ENCODE measurements around the gene CEP112.
"Not testable (repeated sequence)": the region's sequence is repeated elsewhere in the genome, so short reads cannot be mapped to it uniquely, and the experiment has no call there.

Gene CEP112

DNA sequence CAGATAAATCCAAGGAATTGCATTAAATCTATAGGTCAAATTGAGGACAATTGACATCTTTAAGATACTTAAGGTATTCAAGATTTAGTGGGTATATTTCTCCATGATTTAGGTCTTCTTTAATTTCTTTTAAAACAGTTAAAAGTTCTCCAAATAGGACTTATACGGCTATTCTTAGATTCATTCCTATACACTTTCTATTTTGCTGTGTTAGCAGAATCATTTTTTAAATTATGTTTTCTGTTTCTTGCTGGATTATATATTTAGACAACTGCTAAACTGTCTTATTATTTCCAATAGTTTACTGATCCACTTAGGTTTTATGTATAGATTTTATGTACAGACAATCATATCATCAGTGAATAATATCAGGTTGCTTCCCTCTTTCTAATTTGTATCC is 404.4 kb downstream of the CEP112 start:
- DNase-seq (ENCODE audit: extremely low spot score) = no peak
- TF ChIP-seq ARNT (IDR thresholded peaks at IDR 0.05) (no peak), ZNF384 (IDR thresholded peaks at IDR 0.05) (no peak)
- POLR2A ChIA-PET = no interaction called here
- CTCF ChIA-PET = no interaction called here

DNA sequence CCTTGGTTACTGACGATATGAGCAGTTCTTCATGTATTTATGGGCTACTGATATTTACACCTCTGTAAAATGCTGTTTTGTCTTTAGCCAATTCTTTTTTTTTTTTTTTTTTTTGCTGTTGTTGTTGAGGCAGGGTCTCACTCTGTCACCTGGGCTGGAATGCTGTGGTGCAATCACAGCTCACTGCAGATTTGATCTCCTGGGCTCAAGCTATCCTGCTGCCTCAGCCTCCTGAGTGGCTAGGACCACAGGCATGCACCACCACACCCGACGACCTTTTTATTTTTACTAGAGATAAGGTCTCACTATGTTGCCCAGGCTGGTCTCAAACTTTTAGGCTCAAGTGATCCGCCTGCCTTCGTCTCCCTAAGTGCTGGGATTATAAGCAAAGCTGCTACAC is 405.5 kb downstream of the CEP112 start:
- ChIA-PET CTCF (no interaction called here), POLR2A (no interaction called here)
- TF ChIP-seq NFRKB (IDR thresholded peaks at IDR 0.05) (no peak), ELF4 (IDR thresholded peaks at IDR 0.05) (no peak), ZNF384 (IDR thresholded peaks at IDR 0.05) (no peak), BHLHE40 (IDR thresholded peaks at IDR 0.05; ENCODE audit: borderline replicate concordance) (no peak)
- no peak for DNase-seq (ENCODE audit: extremely low spot score)

DNA sequence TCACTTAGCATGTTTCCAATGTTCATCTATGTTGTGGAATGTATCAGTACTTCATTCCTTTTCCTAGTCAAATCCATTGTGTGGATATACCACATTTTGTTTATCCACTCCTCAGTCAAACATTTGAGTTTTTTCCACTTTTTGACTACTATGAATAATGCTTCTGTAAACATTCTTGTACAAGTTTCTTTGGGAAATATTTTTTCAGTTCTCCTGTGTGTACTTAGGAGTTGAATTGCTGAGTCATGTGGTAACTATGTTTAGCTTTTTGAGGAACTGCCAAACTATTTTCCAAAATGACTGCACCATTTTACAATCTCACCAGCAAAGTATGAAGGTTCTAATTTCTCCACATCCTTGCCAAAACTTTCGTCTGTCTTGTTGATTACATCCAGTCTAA is 406.8 kb downstream of the CEP112 start:
- TF ChIP-seq SP1 (IDR thresholded peaks at IDR 0.05) (no peak), FOXM1 (IDR thresholded peaks at IDR 0.05; ENCODE audit: borderline replicate concordance) (no peak), ELF4 (IDR thresholded peaks at IDR 0.05) (no peak), CTBP1 (IDR thresholded peaks at IDR 0.05; ENCODE audit: borderline replicate concordance) (no peak), FOXK2 (IDR thresholded peaks at IDR 0.05) (no peak), L3MBTL2 (conservative IDR thresholded peaks at IDR 0.05) (no peak), NFRKB (IDR thresholded peaks at IDR 0.05) (no peak), FOXA1 (IDR thresholded peaks at IDR 0.05) (no peak), ARNT (IDR thresholded peaks at IDR 0.05) (no peak), SUZ12 (IDR thresholded peaks at IDR 0.05) (no peak), LEF1 (IDR thresholded peaks at IDR 0.05; ENCODE audit: borderline replicate concordance) (no peak), BHLHE40 (IDR thresholded peaks at IDR 0.05; ENCODE audit: borderline replicate concordance) (no peak), TARDBP (IDR thresholded peaks at IDR 0.05) (no peak), ZNF384 (IDR thresholded peaks at IDR 0.05) (no peak), HDGF (IDR thresholded peaks at IDR 0.05; ENCODE audit: borderline replicate concordance) (no peak)
- TF ChIP-seq, protein P1, sequence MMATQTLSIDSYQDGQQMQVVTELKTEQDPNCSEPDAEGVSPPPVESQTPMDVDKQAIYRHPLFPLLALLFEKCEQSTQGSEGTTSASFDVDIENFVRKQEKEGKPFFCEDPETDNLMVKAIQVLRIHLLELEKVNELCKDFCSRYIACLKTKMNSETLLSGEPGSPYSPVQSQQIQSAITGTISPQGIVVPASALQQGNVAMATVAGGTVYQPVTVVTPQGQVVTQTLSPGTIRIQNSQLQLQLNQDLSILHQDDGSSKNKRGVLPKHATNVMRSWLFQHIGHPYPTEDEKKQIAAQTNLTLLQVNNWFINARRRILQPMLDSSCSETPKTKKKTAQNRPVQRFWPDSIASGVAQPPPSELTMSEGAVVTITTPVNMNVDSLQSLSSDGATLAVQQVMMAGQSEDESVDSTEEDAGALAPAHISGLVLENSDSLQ (IDR thresholded peaks at IDR 0.05) = no peak
- no peak for DNase-seq (ENCODE audit: extremely low spot score)
- CTCF ChIA-PET = no interaction called here
- POLR2A ChIA-PET = no interaction called here

DNA sequence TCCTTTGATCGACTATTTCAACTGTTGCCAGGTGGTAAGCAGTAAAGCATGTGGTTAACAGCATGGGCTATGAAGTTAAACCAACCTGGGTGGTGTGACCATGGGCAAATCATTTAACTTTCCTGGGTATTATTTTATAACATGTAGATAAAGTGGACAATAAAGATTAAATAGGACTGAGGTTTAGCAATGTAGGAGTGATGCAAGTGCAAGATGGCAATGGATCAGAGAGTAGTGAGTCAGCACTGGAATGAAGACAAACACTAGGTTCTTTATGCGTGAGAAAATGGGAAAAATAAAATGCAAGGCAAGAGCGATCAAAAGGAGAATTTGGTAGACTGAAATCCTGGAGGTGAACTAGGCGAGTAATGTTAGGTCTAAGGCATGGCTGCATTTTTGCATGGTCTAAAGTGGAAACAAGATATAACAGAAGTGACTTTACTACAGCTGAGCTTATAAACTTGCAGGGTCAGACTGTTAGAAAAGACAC is 408.0 kb downstream of the CEP112 start:
- DNase-seq (ENCODE audit: extremely low spot score) = no peak
- TF ChIP-seq BHLHE40 (IDR thresholded peaks at IDR 0.05; ENCODE audit: borderline replicate concordance) = no peak
- TF ChIP-seq ZNF384 (IDR thresholded peaks at IDR 0.05) = no peak
- no peak for TF ChIP-seq ARNT (IDR thresholded peaks at IDR 0.05)
- no peak for TF ChIP-seq ELF4 (IDR thresholded peaks at IDR 0.05)
- TF ChIP-seq SP1 (IDR thresholded peaks at IDR 0.05) = no peak
- no peak for TF ChIP-seq CTBP1 (IDR thresholded peaks at IDR 0.05; ENCODE audit: borderline replicate concordance)
- no peak for TF ChIP-seq HDGF (IDR thresholded peaks at IDR 0.05; ENCODE audit: borderline replicate concordance)
- CTCF ChIA-PET = no interaction called here
- POLR2A ChIA-PET = no interaction called here

DNA sequence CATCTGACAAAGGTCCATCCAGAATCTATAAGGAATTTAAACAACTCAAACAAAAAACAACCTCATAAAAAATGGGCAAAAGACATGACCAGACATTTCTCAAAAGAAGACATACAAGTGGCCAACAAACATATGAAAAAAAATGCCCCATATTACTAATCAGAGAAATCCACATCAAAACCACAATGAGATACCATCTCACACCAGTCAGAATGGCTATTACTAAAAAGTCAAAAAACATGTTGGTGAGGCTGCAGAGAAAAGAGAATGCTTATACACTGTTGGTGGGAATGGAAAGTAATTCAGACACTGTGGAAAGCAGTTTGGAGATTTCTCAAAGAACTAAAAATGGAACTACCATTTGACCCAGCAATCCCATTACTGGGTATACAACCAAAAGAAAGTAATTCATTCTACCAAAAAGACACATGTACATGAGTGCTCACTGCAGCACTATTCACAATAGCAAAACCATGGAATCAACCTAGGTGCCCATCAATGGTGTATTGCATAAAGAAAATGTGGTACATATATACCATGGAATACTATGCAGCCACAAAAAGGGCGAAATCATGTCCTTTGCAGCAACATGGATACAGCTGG is 409.7 kb downstream of the CEP112 start:
- DNase-seq (ENCODE audit: extremely low spot score); POLR2A ChIA-PET; CTCF ChIA-PET: not testable (repeated sequence)

DNA sequence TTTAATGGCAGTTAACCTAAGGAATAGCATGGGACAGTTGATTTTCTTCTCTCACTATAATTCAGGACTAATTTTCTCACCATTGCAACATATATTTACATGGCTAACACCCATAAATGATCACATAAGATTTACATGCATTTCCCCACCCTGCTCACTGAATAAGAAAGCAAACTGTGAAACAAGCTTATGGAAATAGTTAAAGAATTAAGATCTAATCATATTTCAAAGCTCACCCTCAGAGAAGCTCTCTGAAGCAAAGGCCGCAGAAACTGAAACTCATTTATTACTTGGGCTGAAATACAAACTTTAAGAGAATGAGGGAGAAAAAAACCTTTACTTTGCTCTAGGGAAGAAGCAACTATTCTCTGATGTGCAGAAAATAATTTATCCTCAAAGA is 411.8 kb downstream of the CEP112 start:
- TF ChIP-seq, protein P1 (IDR thresholded peaks at IDR 0.05) = no peak
- TF ChIP-seq FOXA1 (IDR thresholded peaks at IDR 0.05) (no peak), LEF1 (IDR thresholded peaks at IDR 0.05; ENCODE audit: borderline replicate concordance) (no peak), TARDBP (IDR thresholded peaks at IDR 0.05) (no peak), NFRKB (IDR thresholded peaks at IDR 0.05) (no peak), CTBP1 (IDR thresholded peaks at IDR 0.05; ENCODE audit: borderline replicate concordance) (no peak), HDGF (IDR thresholded peaks at IDR 0.05; ENCODE audit: borderline replicate concordance) (no peak), SP1 (IDR thresholded peaks at IDR 0.05) (no peak), L3MBTL2 (conservative IDR thresholded peaks at IDR 0.05) (no peak), FOXM1 (IDR thresholded peaks at IDR 0.05; ENCODE audit: borderline replicate concordance) (no peak), FOXK2 (IDR thresholded peaks at IDR 0.05) (no peak), ARNT (IDR thresholded peaks at IDR 0.05) (no peak), ZNF384 (IDR thresholded peaks at IDR 0.05) (no peak)
- CTCF ChIA-PET = no interaction called here
- DNase-seq (ENCODE audit: extremely low spot score) = no peak
- POLR2A ChIA-PET = no interaction called here

DNA sequence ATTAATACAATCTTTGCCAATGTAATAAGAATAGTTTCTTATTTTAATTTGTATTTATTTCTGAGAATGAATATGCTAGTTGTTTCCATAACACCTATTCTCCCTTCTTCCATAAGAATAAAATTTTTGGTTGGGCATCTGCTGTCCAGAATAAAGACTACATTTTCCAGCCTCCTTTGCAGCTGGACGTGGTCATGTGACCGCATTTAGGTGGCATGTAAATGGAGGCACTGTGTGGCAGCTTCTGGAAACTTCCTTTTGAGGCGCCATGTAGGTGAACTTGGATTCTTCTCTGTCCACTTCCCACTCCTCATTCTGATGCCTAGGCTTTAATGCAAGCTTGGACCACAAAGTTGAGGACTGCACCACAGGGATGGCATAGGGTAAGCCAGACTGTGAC is 415.0 kb downstream of the CEP112 start:
- no peak for TF ChIP-seq SP1 (IDR thresholded peaks at IDR 0.05)
- TF ChIP-seq FOXA1 (IDR thresholded peaks at IDR 0.05) = no peak
- TF ChIP-seq ARNT (IDR thresholded peaks at IDR 0.05) = no peak
- TF ChIP-seq TARDBP (IDR thresholded peaks at IDR 0.05) = no peak
- TF ChIP-seq SUZ12 (IDR thresholded peaks at IDR 0.05) = no peak
- no peak for TF ChIP-seq ZNF384 (IDR thresholded peaks at IDR 0.05)
- TF ChIP-seq LEF1 (IDR thresholded peaks at IDR 0.05; ENCODE audit: borderline replicate concordance) = no peak
- TF ChIP-seq CTBP1 (IDR thresholded peaks at IDR 0.05; ENCODE audit: borderline replicate concordance) = no peak
- TF ChIP-seq FOXM1 (IDR thresholded peaks at IDR 0.05; ENCODE audit: borderline replicate concordance) = no peak
- TF ChIP-seq BHLHE40 (IDR thresholded peaks at IDR 0.05; ENCODE audit: borderline replicate concordance) = no peak
- TF ChIP-seq ELF4 (IDR thresholded peaks at IDR 0.05) = no peak
- TF ChIP-seq HDGF (IDR thresholded peaks at IDR 0.05; ENCODE audit: borderline replicate concordance) = no peak
- TF ChIP-seq L3MBTL2 (conservative IDR thresholded peaks at IDR 0.05) = no peak
- TF ChIP-seq NFRKB (IDR thresholded peaks at IDR 0.05) = no peak
- TF ChIP-seq FOXK2 (IDR thresholded peaks at IDR 0.05) = no peak
- TF ChIP-seq, protein P1 (IDR thresholded peaks at IDR 0.05) = no peak
- CTCF ChIA-PET = no interaction called here
- POLR2A ChIA-PET = no interaction called here
- DNase-seq (ENCODE audit: extremely low spot score) = no peak

All from HEK293T (cell line).